Tibial nerve (tissue), 4 donors: ENCODE results near the gene UTY. TPM values are rescaled to one million over a fixed set of nuclear protein-coding genes. Genes with fewer than 3 reads are reported as not detected.

ENCODE experiments used
- DNase-seq, 2 donors: peaks; one replicate each; pipeline ENCODE4 v3.0.0-alpha.2; 2019; ENCODE audit warnings: low spot score in 2 of 2
- H3K27ac ChIP-seq, 4 donors: fragments of 200-600 bp; sonication (generic) in 3 of 4; one replicate each; pipeline ENCODE4 v1.5.1; 2017 to 2019; ENCODE audit warnings: mild to moderate bottlenecking in 1 of 4
- H3K27me3 ChIP-seq, 2 donors: fragments of 200-600 bp; sonication (generic) in 1 of 2; one replicate each; pipeline versions ENCODE4 v1.5.1 to v1.6.0; 2017 to 2019
- H3K36me3 ChIP-seq, 3 donors: fragments of 200-600 bp; sonication (generic); one replicate each; pipeline ENCODE4 v1.5.1; 2018 to 2019
- H3K4me1 ChIP-seq, 4 donors: fragments of 200-600 bp; sonication (generic) in 3 of 4; one replicate each; pipeline ENCODE4 v1.5.1; 2017 to 2019
- H3K4me3 ChIP-seq, 4 donors: fragments of 200-600 bp; sonication (generic) in 3 of 4; one replicate each; pipeline ENCODE4 v1.5.1; 2017 to 2019; ENCODE audit warnings: mild to moderate bottlenecking in 1 of 4, moderate library complexity in 1 of 4
- H3K9me3 ChIP-seq, 4 donors: fragments of 200-600 bp; sonication (generic) in 3 of 4; one replicate each; pipeline ENCODE4 v1.5.1; 2017 to 2019
- CTCF ChIP-seq, 5 experiments: fragments of 200-600 bp in 3 of 5; fragments of 450-650 bp in 2 of 5; sonication (generic) in 3 of 5; IDR thresholded peaks; one replicate each; pipeline ENCODE4 v1.5.1; 2016 to 2019; ENCODE audit warnings: antibody characterized with exemption in 5 of 5, mild to moderate bottlenecking in 3 of 5, moderate library complexity in 2 of 5
- EP300 ChIP-seq, 2 donors: sonication (generic); formaldehyde crosslinking; IDR thresholded peaks; one replicate each; pipeline ENCODE4 v1.6.1; 2017; ENCODE audit warnings: antibody characterized with exemption in 2 of 2, mild to moderate bottlenecking in 1 of 2
- POLR2A ChIP-seq, 2 donors: fragments of 450-650 bp; IDR thresholded peaks; one replicate each; pipeline ENCODE4 v1.6.1; 2017; ENCODE audit warnings: antibody characterized with exemption in 2 of 2, mild to moderate bottlenecking in 2 of 2, moderate library complexity in 2 of 2
- WGBS, 2 donors: methylation state at CpG; one replicate each; pipeline ENCODE4 v1.1.5; 2018; 5-methylcytosine and 5-hydroxymethylcytosine counted together
- total RNA-seq, 4 donors: library from RNA; depleted of rRNA; stranded (reverse); fragments of >200 nt; gene quantifications; one replicate each; pipeline ENCODE4 v1.1.0, GENCODE V29; 2016

The UTY gene
- total RNA-seq, 4 donors from 2014 or later: 0.60 to 53.0 (median 52.9) TPM; not detected in 1

- Histone ChIP-seq H3K9me3 (no peaks in the 10 kb centered on the region), H3K36me3 (peaks cover 0 to 4% (median 0%) of the 10 kb centered on the region in 3 donors), H3K4me1 (no peaks in the 10 kb centered on the region), H3K4me3 (no peak overlapping the region), H3K27ac (no peak overlapping the region), H3K27me3 (no peaks in the 10 kb centered on the region)
- DNase-seq: no peak
- TF ChIP-seq POLR2A (IDR thresholded peaks at IDR 0.05): no peak
- TF ChIP-seq EP300 (IDR thresholded peaks at IDR 0.05): no peak
- TF ChIP-seq CTCF (IDR thresholded peaks at IDR 0.05): no peak
- 90% methylated on average over 10 of the region's 11 CpGs; no CpG with 5 or more reads in 1 of the 2 donors for WGBS, 2 donors
These were observed 29.2 kb downstream of the UTY start for GRCh38 chrY:13450596-13451130.

- Histone ChIP-seq H3K36me3 (peaks cover 0 to 4% (median 0%) of the 10 kb centered on the region in 3 donors), H3K27me3 (no peaks in the 10 kb centered on the region), H3K9me3 (no peaks in the 10 kb centered on the region), H3K4me3 (no peak overlapping the region), H3K27ac (no peak overlapping the region), H3K4me1 (no peaks in the 10 kb centered on the region)
- TF ChIP-seq POLR2A (IDR thresholded peaks at IDR 0.05) (no peak), CTCF (IDR thresholded peaks at IDR 0.05) (no peak), EP300 (IDR thresholded peaks at IDR 0.05) (no peak)
- 46% methylated on average over 1 of the region's 1 CpG; no CpG with 5 or more reads in 1 of the 2 donors for WGBS, 2 donors
- DNase-seq: no peak
These were observed 34.3 kb downstream of the UTY start for GRCh38 chrY:13445566-13445965.

GRCh38 chrY:13443146-13443545 lies 36.7 kb downstream of the UTY start:
- Histone ChIP-seq H3K27ac (no peak overlapping the region), H3K4me1 (no peaks in the 10 kb centered on the region), H3K4me3 (no peak overlapping the region), H3K9me3 (no peaks in the 10 kb centered on the region), H3K36me3 (peaks cover 0 to 4% (median 0%) of the 10 kb centered on the region in 3 donors), H3K27me3 (no peaks in the 10 kb centered on the region)
- 81% methylated on average over 7 of the region's 7 CpGs; no CpG with 5 or more reads in 1 of the 2 donors for WGBS, 2 donors
- no peak for TF ChIP-seq EP300 (IDR thresholded peaks at IDR 0.05)
- DNase-seq: no peak

GRCh38 chrY:13440811-13441210 lies 39.0 kb downstream of the UTY start:
- H3K27ac ChIP-seq: no peak overlapping the region
- H3K4me1 ChIP-seq: no peaks in the 10 kb centered on the region
- no peaks in the 10 kb centered on the region for H3K27me3 ChIP-seq
- no peak for TF ChIP-seq EP300 (IDR thresholded peaks at IDR 0.05)
- TF ChIP-seq POLR2A (IDR thresholded peaks at IDR 0.05): no peak
- TF ChIP-seq CTCF (IDR thresholded peaks at IDR 0.05): no peak
- WGBS, 2 donors: 100% methylated on average over 1 of the region's 1 CpG; no CpG with 5 or more reads in 1 of the 2 donors
- H3K4me3 ChIP-seq: no peak overlapping the region
- H3K36me3 ChIP-seq: peaks cover 0 to 1% (median 0%) of the 10 kb centered on the region in 3 donors
- no peaks in the 10 kb centered on the region for H3K9me3 ChIP-seq
- no peak for DNase-seq

GRCh38 chrY:13435968-13436937 lies 43.6 kb downstream of the UTY start:
- peaks cover 0 to 18% (median 0%) of the 10 kb centered on the region in 4 donors for H3K9me3 ChIP-seq
- no peak for TF ChIP-seq EP300 (IDR thresholded peaks at IDR 0.05)
- TF ChIP-seq CTCF (IDR thresholded peaks at IDR 0.05): peak in 1 of 5 experiments; percentile 15
- H3K27me3 ChIP-seq: no peaks in the 10 kb centered on the region
- H3K27ac ChIP-seq: no peak overlapping the region
- 85% methylated on average over 25 of the region's 25 CpGs; no CpG with 5 or more reads in 1 of the 2 donors for WGBS, 2 donors
- DNase-seq: no peak
- no peak overlapping the region for H3K4me3 ChIP-seq
- H3K4me1 ChIP-seq: no peaks in the 10 kb centered on the region
- peaks cover 0 to 8% (median 0%) of the 10 kb centered on the region in 3 donors for H3K36me3 ChIP-seq
